Measurements from ENCODE around the gene LTA.
"Not testable (repeated sequence)": the region's sequence is repeated elsewhere in the genome, so short reads cannot be mapped to it uniquely, and the experiment has no call there.

DNA sequence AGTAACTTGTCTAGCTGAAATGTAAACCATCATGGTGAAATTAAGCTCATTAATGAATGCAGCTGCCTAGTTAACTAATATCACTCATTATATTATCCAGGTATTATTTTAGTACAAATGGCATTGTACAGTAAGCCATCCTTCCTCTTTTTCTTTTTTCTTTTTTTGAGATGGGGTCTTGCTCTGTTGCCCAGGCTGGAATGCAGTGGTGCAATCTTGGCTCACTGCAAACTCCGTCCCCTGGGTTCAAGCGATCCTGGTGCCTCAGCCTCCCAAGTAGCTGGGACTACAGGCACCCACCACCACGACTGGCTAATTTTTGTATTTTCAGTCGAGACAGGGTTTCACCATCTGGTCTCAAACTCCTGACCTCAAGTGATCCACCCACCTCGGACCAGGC is 18.6 kb downstream of the LTA start:
- TF ChIP-seq EP300, POLR2A (IDR thresholded peaks at IDR 0.05): not testable (repeated sequence)
- TF ChIP-seq, protein P1, sequence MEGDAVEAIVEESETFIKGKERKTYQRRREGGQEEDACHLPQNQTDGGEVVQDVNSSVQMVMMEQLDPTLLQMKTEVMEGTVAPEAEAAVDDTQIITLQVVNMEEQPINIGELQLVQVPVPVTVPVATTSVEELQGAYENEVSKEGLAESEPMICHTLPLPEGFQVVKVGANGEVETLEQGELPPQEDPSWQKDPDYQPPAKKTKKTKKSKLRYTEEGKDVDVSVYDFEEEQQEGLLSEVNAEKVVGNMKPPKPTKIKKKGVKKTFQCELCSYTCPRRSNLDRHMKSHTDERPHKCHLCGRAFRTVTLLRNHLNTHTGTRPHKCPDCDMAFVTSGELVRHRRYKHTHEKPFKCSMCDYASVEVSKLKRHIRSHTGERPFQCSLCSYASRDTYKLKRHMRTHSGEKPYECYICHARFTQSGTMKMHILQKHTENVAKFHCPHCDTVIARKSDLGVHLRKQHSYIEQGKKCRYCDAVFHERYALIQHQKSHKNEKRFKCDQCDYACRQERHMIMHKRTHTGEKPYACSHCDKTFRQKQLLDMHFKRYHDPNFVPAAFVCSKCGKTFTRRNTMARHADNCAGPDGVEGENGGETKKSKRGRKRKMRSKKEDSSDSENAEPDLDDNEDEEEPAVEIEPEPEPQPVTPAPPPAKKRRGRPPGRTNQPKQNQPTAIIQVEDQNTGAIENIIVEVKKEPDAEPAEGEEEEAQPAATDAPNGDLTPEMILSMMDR (IDR thresholded peaks at IDR 0.05) = not testable (repeated sequence)
